ENCODE measurements around the gene RAD23A.
A peak's percentile ranks its signal among the peaks of the same experiment; 100 is the strongest.
"Not testable (repeated sequence)": the region's sequence is repeated elsewhere in the genome, so short reads cannot be mapped to it uniquely, and the experiment has no call there.

RAD23A gene

DNA sequence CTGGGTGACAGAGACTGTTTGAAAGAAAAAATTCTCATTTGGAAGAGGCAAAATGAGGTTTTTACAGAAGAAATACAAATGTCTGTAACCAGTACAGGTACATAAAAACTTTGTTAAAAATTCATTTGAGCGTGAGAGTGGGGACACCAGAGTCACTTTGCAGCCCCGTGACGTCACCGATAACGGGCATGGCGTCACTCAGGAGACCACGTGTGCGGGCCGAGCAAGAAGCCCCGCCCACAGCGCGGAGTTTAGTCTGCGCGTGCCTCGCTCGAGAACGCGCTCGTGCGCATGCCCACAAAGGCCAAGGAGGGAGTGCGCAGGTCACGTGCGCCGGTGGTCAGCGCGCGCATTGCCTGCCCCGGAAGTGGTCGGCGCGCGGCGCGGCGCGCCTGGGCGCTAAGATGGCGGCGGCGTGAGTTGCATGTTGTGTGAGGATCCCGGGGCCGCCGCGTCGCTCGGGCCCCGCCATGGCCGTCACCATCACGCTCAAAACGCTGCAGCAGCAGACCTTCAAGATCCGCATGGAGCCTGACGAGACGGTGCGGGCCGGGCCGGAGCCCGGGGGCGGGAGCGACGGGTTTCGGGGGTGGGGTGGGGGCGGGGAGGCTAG lies at the start of gene RAD23A:
Gene RAD23A, plus strand, starts transcription at position 384 of the 613 bp plus-strand sequence. Its CDS starts 87 bp downstream, at position 471.
- peak; percentile 99 for DNase-seq

GRCh38 chr19:12896460-12896859 lies 49.2 kb upstream of the RAD23A start:
- no peak for DNase-seq

DNA sequence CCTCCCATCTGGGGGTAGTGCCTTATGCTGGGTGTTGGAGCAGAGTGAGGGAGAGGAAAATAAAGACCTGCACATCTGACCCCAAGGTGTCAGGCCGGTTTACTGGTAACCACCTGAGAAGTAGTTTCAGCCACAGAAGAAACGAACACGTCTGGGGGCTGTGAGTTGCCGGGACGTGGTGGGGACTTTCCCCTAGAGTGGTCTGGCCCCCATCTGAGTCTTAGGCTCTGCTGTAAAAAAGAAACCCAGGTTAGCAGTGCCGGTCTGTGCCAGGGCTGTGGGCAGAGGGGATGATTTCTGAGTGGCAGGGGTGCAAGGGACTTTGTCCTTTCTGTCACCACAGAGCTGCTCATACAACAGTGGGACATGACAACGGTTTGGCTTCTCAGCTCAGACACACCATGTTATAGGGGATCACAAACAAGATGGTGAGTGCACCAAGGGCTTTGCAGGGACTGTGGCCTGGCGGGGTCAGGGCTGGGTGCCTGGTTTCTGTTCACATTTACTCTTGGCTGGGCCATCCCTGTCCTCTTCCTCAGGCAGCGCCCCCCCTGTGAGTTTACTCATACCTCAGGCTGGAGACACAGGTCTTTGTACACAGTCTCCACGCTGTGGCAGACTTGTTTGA lies 45.7 kb upstream of the RAD23A start:
- peak; percentile 45 to 59 for DNase-seq

- DNase-seq: no peak
Measured at GRCh38 chr19:12907166-12907565, 38.5 kb upstream of the RAD23A start.

GRCh38 chr19:12912571-12912970 lies 33.1 kb upstream of the RAD23A start:
- no peak for DNase-seq

GRCh38 chr19:12913011-12913561 lies 32.6 kb upstream of the RAD23A start:
- no peak for DNase-seq

DNA sequence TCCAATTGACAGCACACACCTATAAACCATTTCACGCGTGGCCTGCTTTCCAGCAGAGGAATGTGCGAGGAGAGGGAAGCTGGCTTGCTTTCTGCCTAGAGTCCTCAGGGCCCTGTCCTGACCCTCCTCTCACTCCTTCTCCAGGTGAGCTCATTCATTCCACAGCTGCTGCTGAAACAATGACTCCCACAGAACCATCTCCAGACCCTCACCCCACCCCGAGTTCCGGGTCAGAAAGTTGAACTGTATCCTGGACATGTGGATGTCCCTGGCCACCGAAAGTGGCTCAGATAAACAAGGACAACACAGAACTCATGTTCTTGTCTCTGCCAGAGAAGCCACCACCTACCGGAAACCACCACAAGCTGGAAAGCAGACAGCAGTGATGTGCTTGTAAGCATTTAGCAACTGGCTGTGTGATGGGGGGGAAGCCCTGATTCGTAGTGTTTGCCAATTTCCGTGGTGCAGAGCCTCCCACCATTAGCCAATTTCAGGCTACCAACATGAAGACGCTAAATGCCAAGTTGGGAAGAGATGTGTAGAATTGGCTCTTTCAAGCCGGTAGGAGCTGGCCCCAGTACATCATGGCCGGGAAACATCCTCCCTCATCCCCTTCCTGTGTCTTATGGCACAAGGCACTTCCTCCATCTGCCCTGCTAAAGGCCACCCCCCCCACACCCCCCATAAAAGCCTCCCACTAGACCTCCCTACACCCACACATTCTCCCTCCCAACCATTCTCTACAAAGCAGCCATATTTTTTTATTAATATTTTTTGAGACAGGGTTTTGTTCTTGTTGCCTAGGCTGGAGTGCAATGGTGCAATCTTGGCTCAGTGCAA lies 31.6 kb upstream of the RAD23A start:
- DNase-seq: peak; percentile 52 to 53

DNA sequence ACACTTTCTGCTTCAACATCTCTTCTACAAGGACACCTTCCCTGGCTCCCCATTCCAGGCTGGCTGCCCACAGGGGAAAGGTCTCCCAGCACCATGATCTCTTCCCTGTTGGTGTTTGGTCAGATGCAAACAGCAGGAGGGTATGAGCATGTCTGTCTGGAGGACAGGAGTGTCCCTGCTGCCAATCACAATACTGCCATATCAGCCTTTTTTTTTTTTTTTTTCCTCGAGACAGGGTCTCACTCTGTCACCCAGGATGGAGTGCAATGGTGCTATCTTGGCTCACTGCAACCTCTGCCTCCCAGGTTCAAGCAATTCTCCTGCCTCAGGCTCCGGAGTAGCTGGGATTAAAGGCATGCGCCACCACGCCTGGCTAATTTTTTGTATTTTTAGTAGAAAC lies 29.8 kb upstream of the RAD23A start:
- DNase-seq: not testable (repeated sequence)

DNA sequence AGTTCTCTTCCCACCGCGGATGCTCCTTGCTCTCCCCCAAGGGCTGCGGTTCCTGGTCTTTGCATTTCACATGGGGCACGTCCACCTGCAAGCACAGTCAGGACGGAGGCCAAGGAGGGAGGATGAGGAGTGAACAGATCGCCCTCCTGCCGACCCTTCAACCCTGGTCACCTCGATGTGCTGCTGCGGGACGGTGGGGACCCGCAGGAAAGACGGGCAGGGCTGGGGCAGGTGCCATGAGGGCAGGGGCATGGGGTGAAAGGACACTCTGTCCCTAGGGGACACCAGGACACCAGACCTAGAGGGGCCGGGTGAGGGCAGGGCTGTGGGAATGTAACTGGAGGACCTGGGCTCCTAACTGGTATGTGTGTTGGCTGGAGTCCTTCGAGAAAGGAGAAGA lies 27.4 kb upstream of the RAD23A start:
- no peak for DNase-seq

GRCh38 chr19:12921047-12921446 lies 24.6 kb upstream of the RAD23A start:
- DNase-seq: no peak

DNA sequence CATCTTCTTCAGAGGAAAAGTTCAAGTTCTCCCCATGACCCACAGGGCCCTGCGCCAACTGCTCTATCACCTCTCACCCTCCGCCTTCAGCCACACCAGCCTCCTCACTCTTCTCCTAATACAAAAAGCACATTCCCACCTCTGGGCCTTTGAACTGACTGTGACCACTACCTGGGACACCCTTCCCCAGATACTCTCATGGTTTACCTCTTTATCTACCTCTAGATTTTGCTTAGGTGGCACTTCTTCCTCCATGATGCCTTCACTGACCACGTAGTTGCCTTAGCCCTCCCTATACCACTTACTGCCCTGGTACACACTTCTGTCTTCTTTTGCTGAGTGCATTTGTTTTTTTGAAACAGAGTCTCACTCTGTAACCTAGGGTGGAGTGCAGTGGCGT lies 22.7 kb upstream of the RAD23A start:
- no peak for DNase-seq

DNA sequence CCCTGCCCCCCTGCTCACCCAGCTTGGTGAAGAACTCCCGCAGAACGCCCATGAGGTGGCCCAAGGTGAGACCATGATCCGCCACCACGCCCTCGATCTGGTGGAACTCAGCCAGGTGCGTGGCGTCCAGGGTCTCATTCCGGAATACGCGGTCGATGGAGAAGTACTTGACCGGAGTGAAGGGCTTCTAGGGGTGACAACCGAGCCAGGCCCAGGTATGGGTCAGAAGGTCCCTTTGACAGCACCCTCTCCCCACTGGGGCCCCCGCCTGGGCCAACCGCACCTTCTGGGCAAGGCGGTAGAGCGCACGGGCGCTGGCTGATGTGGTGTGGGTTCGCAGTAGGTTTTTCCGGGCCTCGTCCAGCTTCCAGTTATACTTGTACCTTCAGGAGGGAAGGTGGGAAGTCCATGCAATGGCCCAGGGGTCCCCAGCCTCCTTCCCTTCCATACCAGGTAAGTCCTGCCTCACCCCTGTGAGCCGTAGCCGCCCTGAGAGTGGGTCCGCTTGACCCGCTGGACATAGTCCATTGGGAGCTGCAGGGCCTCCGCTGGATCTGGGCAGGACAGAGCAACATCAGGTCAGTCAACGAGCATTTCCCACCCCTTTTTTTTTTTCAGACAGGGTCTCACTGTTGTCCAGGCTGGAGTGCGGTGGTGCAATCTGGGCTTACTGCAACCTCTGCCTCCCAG lies 20.9 kb upstream of the RAD23A start:
- no peak for DNase-seq

GRCh38 chr19:12930002-12930645 lies 15.5 kb upstream of the RAD23A start:
- no peak for DNase-seq

DNA sequence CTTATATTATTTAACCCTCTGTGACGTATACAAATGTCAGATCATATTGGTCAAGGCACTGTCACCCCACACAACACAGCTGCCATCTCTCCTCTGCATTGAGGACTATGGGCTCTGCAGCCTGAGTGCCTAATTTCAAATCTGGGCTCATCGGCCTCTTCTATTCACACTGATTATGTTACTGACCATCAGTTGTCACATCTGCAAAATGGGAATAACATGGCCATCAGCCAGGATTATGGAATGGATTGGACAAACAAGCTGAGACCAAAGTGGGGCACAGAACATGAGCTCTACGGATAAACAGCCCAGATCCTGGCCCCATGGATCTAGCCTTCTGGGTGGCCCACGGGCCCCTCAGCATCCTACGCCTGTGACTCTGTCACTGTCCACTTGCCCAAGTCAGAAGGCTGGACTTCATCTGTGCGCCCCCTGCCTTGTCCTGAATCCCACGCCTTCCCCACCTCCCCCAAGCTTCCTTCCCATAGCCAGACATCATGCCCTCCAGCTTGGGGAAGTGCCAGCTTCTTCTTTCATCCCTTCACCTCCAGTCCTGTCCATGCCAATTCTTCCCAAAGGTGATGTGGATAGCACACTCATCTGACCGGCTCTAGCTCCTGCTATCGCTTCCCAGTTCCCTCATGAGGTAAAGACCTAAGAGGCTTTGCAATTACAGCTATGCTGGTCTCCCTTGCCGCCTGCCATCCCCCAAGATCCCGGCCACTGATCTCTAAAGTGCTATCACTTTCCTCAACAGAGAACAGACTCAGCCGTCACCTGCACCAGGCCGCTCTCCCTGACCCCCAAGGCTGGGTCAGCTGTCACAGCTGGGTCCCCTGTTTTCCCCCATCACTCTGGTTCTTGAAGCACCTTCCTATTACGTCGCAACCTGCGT lies 13.0 kb upstream of the RAD23A start:
- DNase-seq: no peak

- DNase-seq: peak; percentile 92
Measured at GRCh38 chr19:12933287-12934072, 12.2 kb upstream of the RAD23A start, which contains the start of gene FARSA. Gene FARSA, minus strand, starts transcription at chr19:12933711. Its CDS starts 15 bp downstream, at chr19:12933696.

GRCh38 chr19:12935071-12935470 lies 10.6 kb upstream of the RAD23A start:
- DNase-seq: no peak

DNA sequence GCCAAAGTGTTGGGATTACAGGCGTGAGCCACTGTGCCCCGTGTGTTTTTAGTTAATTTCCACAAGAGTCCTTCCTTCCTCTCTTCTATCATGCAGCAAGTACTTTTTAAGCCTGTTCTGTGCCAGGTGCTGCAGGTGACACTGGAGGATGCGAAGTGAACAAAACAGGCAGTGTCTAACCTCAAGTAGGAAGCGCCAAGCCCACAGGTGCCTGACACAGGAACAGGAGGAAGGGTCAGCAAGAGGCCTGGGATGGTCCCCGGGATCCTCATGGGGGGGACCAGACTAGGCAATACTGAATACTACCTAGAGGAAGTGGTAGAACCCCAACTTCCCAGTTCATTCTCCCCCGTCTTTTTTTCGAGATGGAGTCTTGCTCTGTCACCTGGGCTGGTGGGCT lies 9.1 kb upstream of the RAD23A start:
- DNase-seq: no peak

DNA sequence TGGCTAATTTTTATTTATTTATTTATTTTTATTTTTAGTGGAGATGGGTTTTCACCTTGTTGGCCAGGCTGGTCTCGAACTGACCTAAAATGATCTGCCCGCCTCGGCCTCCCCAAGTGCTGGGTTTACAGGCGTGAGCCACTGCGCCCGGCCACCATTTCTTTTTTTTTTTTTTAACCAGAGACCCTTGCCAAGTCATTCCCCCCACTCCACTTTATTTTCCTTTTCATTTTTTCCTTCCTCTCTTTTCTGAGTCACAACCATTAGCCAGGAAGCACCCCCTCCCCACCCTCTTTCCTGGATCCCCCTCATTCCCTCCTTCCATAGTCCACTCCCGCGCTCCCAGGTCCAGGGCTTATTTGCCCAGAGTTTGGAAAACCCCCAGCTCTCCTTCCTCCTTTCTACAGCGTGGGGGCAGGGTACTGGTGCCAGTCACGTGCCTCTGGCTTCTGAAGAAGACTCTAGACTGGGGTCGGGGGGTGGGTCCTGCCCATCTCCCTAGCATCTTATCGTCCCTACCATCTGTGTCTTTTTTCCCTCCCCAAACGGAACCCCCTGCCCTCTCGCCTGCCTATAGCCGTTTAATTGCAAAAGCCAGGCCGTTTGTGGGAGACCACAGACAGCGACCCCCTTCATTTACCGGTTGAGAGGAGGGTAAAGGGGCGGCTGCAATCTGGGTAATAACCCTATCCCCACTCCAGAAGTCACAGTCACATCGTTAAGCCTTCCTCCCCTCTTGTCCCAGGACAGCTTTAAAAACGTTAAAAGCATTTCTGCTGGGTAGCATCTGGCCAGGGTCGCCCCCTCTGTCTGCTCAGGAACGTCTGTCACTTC lies 8.4 kb upstream of the RAD23A start:
- DNase-seq: peak in 1 of 2 experiments; percentile 51

Measured in activated T-cell treated with anti-CD3 and anti-CD28 coated beads, Interleukin-2, amount 50 U/mL, for 48 hours (primary cell).